ENCODE measurements around the gene ARHGEF17. TPM values are rescaled to one million over a fixed set of nuclear protein-coding genes. Genes with fewer than 3 reads are reported as not detected.

The ARHGEF17 gene
- total RNA-seq, 1 donor from 2014 or later = 77.0 TPM

DNA sequence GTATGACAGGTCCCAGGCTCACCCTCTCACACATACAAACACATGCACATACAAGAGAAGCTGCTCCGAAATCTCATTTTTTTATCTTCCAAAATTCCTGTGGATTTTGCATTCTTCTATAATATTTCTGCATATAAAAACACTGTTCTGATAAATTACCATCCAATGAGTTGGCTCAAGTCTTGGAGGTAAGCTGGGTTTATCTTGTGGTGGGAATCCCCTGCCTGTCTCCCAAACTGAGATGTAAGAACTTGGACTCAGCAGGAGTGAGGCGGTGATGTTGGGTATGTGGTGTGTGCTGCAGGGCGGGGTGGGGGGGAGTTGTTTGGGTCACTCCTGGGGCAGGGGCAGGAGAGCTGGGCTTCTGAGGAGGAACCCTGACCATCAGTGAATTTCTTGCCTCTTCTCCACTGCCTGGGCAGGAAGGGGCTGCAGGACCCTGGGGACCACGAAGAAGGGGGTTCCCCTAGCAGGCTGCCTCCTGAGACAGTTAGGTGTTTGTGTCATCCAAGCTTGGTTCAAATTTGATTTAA, 42.7 kb upstream of the ARHGEF17 start:
- no peak for DNase-seq (ENCODE audit: low spot score, unreplicated experiment)
- H3K36me3 Mint-ChIP-seq (ENCODE audit: insufficient read depth) = no peaks in the 10 kb centered on the region
- no peak overlapping the region for H3K27ac Mint-ChIP-seq
- H3K9me3 Mint-ChIP-seq (ENCODE audit: low read depth) = no peaks in the 10 kb centered on the region
- H3K27me3 Mint-ChIP-seq = peaks cover 60% of the 10 kb centered on the region
- TF ChIP-seq, protein P1, sequence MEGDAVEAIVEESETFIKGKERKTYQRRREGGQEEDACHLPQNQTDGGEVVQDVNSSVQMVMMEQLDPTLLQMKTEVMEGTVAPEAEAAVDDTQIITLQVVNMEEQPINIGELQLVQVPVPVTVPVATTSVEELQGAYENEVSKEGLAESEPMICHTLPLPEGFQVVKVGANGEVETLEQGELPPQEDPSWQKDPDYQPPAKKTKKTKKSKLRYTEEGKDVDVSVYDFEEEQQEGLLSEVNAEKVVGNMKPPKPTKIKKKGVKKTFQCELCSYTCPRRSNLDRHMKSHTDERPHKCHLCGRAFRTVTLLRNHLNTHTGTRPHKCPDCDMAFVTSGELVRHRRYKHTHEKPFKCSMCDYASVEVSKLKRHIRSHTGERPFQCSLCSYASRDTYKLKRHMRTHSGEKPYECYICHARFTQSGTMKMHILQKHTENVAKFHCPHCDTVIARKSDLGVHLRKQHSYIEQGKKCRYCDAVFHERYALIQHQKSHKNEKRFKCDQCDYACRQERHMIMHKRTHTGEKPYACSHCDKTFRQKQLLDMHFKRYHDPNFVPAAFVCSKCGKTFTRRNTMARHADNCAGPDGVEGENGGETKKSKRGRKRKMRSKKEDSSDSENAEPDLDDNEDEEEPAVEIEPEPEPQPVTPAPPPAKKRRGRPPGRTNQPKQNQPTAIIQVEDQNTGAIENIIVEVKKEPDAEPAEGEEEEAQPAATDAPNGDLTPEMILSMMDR (IDR thresholded peaks at IDR 0.05; ENCODE audit: unreplicated experiment) = no peak
- H3K4me3 Mint-ChIP-seq (ENCODE audit: low read depth) = no peak overlapping the region
- H3K4me1 Mint-ChIP-seq (ENCODE audit: low read depth) = peaks cover 7% of the 10 kb centered on the region

DNA sequence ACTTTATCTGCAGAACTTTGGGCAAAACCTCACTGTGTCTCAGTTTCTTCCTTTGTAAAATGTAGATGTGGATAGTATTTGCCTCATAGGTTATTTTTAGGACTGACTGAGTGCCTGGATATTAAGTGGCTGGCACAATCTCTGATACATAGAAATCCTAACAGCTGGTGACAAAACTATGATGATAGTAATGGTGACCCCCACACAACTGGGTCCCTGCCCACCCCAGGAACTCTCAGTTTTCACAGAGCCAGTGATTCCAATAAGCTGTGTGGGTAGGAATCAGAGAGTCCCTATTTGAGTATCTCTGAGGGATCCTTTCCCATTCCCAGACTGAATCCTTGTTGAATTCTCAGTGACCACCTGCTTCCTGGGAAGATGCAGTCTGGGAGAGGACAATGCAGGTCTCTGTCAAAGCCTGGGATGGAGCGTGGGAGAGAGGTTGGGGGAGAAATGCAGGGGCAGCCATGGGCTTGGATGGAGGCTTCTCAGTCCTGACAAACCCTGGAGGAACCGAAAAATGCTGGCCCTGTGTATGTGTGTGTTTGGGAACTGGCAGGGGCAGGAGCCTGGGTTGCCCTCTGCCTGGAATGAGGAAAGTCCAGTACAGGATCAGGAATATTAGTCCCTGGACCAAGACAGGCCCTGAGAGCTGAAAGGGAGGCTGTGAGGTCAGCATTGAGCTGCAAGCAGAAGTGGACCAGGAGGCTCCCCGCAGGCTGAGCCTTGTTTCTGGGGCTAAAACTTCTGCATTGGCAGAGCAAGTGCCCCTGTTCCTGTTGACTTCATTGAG, 42.0 kb upstream of the ARHGEF17 start:
- H3K4me1 Mint-ChIP-seq (ENCODE audit: low read depth) = peaks cover 11% of the 10 kb centered on the region
- H3K36me3 Mint-ChIP-seq (ENCODE audit: insufficient read depth) = no peaks in the 10 kb centered on the region
- H3K4me3 Mint-ChIP-seq (ENCODE audit: low read depth) = no peak overlapping the region
- no peak overlapping the region for H3K27ac Mint-ChIP-seq
- DNase-seq (ENCODE audit: low spot score, unreplicated experiment) = no peak
- H3K9me3 Mint-ChIP-seq (ENCODE audit: low read depth) = no peaks in the 10 kb centered on the region
- peaks cover 63% of the 10 kb centered on the region for H3K27me3 Mint-ChIP-seq
- TF ChIP-seq, protein P1 (IDR thresholded peaks at IDR 0.05; ENCODE audit: unreplicated experiment) = no peak

DNA sequence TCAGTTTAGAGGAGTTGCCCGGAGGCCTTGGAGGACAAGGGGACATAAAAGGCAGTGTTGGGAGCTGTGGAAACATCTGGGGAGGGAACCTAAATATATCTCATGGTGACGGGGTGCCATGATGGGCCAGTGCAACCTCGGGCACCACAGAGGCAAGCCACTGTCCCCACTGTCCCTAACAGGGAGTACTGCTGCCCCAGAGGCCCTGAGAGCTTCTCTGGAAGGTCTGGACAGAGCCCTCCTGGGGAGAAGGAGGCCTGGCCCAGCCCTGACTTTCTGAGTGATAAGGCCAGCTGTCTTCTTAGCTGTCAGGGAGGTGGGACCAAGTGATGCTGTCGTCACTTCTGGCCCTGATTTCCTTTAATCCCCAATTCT, 41.4 kb upstream of the ARHGEF17 start:
- H3K27ac Mint-ChIP-seq = no peak overlapping the region
- no peak for DNase-seq (ENCODE audit: low spot score, unreplicated experiment)
- peaks cover 17% of the 10 kb centered on the region for H3K4me1 Mint-ChIP-seq (ENCODE audit: low read depth)
- no peaks in the 10 kb centered on the region for H3K9me3 Mint-ChIP-seq (ENCODE audit: low read depth)
- H3K4me3 Mint-ChIP-seq (ENCODE audit: low read depth) = no peak overlapping the region
- peaks cover 68% of the 10 kb centered on the region for H3K27me3 Mint-ChIP-seq
- no peaks in the 10 kb centered on the region for H3K36me3 Mint-ChIP-seq (ENCODE audit: insufficient read depth)
- TF ChIP-seq, protein P1 (IDR thresholded peaks at IDR 0.05; ENCODE audit: unreplicated experiment) = no peak

DNA sequence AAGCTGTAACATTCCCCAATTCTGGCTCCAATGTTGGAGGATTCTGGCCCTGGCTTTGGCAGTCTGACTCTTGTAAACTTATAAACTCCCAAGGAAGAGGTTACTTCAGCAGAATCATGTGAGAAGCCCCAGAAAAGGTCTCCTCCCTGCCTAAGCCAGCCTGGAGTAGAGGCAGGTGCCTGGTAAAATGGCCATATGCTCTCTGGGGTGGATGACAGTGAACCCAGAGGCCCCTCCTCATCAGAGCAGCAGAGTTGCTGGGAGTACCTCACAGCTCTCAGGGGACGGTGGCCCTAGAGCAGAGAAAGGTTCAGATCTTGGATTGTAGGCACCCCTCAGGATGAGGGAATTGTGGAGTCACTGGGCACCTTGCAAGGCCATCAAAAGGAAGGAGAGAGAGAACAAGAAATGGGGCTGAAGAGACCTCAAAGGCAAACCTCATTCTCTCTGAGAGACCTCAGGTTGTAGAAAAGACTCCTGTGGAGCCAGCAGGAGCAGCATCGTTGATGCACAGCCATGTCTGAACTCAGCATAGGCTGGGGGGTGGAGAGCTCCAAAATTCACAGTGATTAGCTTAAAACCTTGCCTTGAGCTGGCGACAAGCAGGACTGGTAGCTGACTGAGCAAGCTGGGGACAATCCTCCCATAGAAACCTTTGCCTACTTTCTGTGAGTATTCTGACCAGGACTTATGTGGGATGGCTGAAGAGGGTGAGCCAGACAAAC, 40.8 kb upstream of the ARHGEF17 start:
- no peak overlapping the region for H3K27ac Mint-ChIP-seq
- H3K36me3 Mint-ChIP-seq (ENCODE audit: insufficient read depth) = no peaks in the 10 kb centered on the region
- no peaks in the 10 kb centered on the region for H3K9me3 Mint-ChIP-seq (ENCODE audit: low read depth)
- peaks cover 17% of the 10 kb centered on the region for H3K4me1 Mint-ChIP-seq (ENCODE audit: low read depth)
- H3K27me3 Mint-ChIP-seq = peaks cover 68% of the 10 kb centered on the region
- no peak for DNase-seq (ENCODE audit: low spot score, unreplicated experiment)
- TF ChIP-seq, protein P1 (IDR thresholded peaks at IDR 0.05; ENCODE audit: unreplicated experiment) = no peak
- H3K4me3 Mint-ChIP-seq (ENCODE audit: low read depth) = no peak overlapping the region

DNA sequence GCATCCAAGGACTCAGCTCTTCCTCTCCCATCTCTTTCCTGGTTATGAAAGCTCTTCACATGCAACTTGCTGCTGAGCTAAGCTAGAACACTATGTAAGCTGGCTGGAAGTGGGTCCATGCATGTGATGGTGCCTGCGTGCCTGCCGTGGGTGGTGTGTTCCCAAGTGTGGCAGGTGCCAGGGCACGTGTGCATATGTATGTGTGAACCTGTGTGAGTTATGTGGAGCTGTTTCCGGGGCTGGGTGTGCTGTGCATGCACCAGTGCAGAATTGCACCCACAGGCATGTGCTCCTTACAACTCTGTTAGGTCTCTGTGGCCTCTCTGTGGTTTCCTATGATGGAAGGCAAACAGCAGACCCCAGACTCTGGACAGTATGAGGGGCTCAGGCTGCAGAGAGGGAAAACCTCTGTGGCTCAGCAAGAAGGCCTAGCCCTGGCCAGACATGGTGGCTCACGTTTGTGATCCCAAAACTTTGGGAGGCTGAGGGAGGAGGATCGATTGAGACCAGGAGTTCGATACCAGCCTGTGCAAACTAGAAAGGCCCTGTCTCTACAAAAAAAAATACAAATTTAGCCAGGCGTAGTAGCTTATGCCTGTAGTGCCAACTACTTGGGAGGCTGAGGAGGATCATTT, 40.1 kb upstream of the ARHGEF17 start:
- Mint-ChIP-seq H3K27ac (no peak overlapping the region), H3K9me3 (ENCODE audit: low read depth) (no peaks in the 10 kb centered on the region)

More for the DNA sequence above, 40.1 kb upstream of the ARHGEF17 start:
- Mint-ChIP-seq H3K36me3 (ENCODE audit: insufficient read depth) (no peaks in the 10 kb centered on the region), H3K4me3 (ENCODE audit: low read depth) (no peak overlapping the region), H3K27me3 (peaks cover 65% of the 10 kb centered on the region), H3K4me1 (ENCODE audit: low read depth) (peaks cover 17% of the 10 kb centered on the region)
- DNase-seq (ENCODE audit: low spot score, unreplicated experiment) = no peak
- TF ChIP-seq, protein P1 (IDR thresholded peaks at IDR 0.05; ENCODE audit: unreplicated experiment) = no peak

Data from progenitor cell of endocrine pancreas (in vitro differentiated cells).